HG02610 (cell line): ENCODE results near the gene HCN1.
"Not testable (repeated sequence)": the region's sequence is repeated elsewhere in the genome, so short reads cannot be mapped to it uniquely, and the experiment has no call there.

ENCODE experiments used
- ATAC-seq: cut with Tn5 transposase; IDR thresholded peaks from one replicate; pipeline ENCODE4 v1.9.1; 2021; ENCODE audit warnings: mild to moderate bottlenecking, moderate library complexity; ENCODE audit not compliant: unreplicated experiment

Gene HCN1

GRCh38 chr5:45437752-45438151 lies 258.4 kb downstream of the HCN1 start:
- no peak for ATAC-seq

- no peak for ATAC-seq
Observed at GRCh38 chr5:45417285-45417998, 278.7 kb downstream of the HCN1 start.

DNA sequence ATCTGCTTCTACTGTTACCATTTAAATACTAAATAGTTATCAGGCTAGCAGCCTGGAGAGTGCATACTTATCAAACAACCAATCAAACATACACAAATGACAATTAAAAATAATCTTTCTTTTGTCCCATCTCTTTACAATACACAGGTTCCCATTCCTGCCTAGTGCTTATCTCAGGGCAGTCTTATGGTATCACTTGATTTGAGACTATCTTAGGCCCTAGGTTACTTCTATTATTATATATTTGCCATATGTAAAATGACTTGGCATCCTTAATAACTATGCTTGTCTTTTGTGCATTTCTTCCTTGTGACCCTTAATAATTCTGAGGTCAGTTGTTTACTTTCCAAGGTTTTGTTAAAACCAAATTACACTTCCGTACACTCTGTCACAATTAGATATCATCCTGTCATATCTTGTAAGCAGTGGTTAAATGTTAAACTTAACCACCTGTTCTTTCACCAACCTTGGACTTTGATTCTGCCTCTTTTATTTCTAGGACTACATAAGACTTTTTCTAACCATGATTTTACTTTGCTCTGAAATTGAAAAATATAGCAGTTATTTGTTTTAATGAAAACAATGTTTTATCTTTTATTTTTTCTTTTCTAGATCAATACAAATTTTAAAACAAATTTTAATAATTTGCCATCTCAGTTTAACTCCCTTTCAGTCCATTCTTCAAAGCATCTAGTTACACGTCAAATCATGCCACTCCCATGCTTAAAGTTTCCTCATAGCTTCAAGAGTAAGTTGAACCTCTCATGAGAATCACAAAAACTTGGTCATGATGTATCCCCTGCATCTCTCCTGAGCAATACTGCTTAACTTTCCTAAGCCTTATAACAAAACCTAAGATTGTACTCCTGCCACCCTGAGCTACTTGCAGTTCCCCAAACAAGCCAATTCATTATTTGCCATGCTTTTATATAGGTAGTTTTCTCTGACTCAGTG lies 281.3 kb downstream of the HCN1 start:
- ATAC-seq, result no peak

GRCh38 chr5:45411971-45412612 lies 284.1 kb downstream of the HCN1 start:
- no peak for ATAC-seq

DNA sequence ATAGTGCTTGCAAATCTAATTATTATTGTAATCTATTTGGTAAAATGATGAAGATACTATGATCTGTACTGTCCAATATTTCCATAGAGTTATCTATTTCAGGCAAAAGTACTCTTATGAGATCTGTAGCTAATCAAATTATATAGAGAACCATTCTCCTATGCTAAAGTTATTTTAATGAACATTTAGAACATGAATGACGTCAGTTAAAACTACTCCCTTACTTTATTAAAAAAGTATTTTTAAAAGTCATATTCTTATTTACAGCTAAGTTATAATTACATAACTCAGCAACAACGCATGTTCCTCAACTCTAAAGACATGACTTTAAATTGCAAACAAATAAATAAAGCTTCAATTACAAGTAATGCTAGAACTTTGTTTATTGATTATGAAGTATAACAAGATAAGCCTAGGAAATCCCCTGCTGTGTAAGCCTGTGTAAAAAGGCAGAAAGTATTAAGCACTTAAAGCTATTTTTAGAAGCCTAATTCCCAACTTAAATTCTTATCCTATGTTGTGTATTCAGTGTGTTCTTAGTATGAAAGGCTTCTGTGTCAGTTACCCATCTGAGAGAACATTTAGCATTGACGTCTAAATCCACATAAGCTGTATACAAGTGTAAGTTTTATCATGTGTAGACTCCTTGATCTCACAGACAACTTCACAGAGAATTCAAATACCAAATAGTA lies 285.7 kb downstream of the HCN1 start:
- ATAC-seq, result no peak

GRCh38 chr5:45408067-45408466 lies 288.1 kb downstream of the HCN1 start:
- ATAC-seq, result no peak

- no peak for ATAC-seq
Observed at GRCh38 chr5:45402804-45403455, 293.2 kb downstream of the HCN1 start.

DNA sequence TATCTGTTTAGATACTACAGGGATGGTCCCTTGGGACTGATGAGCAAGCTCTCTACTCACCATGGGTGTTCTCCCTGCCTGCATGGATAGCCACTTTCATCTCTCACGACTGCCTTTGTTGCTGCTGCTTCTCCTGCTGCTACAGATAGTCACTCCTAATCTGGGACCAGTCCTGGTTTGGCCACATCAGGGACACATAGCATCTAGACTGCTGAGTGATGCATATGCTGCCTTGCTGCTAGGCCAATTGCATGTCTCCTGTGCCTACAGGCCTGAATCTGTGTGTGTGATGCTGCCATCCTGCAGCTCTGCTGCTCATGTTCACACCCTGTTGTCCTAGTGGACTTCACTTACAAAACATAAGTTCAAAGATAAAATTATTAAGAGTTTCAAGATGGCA lies 297.1 kb downstream of the HCN1 start:
- ATAC-seq, result no peak

GRCh38 chr5:45385321-45386058 lies 310.7 kb downstream of the HCN1 start:
- no peak for ATAC-seq

DNA sequence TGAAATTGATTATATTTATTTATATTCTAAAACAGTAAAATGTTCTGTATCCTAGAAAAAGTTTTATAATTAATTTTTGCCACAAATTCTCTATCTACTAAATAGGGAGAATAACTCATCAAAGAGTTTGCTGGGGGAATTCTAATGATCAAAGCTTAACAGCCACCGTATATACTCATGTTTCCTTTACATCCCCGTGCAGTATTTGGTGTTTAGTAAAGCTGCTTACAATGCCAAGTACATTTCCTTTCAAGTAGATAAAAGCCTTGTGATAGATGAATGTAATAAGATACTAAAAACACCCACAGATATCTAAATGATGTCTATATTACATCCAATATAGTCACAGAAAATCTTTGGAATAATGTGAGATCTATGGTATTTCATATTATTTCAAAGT lies 312.2 kb downstream of the HCN1 start:
- ATAC-seq, result no peak

- no peak for ATAC-seq
Observed at GRCh38 chr5:45382583-45382982, 313.6 kb downstream of the HCN1 start.

GRCh38 chr5:45376417-45376816 lies 319.8 kb downstream of the HCN1 start:
- ATAC-seq, result no peak

DNA sequence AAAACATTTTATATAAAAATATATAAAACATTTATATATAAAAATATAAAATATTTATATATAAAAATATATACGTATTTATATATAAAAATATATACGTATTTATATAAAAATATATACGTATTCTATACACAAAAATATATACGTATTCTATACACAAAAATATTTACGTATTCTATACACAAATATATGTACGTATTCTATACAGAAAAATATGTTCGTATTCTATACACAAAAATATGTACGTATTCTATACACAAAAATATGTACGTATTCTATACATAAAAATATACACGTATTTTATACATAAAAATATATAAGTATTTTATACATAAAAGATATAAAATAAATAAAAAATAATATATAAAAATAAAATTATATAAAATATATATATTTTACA lies 323.6 kb downstream of the HCN1 start:
- no peak for ATAC-seq

GRCh38 chr5:45371423-45371822 lies 324.8 kb downstream of the HCN1 start:
- ATAC-seq, result not testable (repeated sequence)

- no peak for ATAC-seq
Observed at GRCh38 chr5:45355189-45355992, 340.8 kb downstream of the HCN1 start.

GRCh38 chr5:45336464-45336863 lies 359.7 kb downstream of the HCN1 start:
- ATAC-seq, result no peak

GRCh38 chr5:45335978-45336377 lies 360.2 kb downstream of the HCN1 start:
- no peak for ATAC-seq

GRCh38 chr5:45335346-45335745 lies 360.8 kb downstream of the HCN1 start:
- ATAC-seq, result no peak

GRCh38 chr5:45334939-45335338 lies 361.2 kb downstream of the HCN1 start:
- no peak for ATAC-seq
